Pancreas (tissue), 10 donors: Measurements from ENCODE around the gene IPO7. TPM values are rescaled to one million over a fixed set of nuclear protein-coding genes. Genes with fewer than 3 reads are reported as not detected.
"Not testable (repeated sequence)": the region's sequence is repeated elsewhere in the genome, so short reads cannot be mapped to it uniquely, and the experiment has no call there.

Experiments
- ATAC-seq, 4 donors: fragments of 200-7000 bp; cut with Tn5 transposase; one replicate each; pipeline versions ENCODE4 v1.8.0 to v1.9.1; 2020; ENCODE audit warnings: mild to moderate bottlenecking in 4 of 4, moderate library complexity in 4 of 4
- DNase-seq, 6 donors: peaks; one replicate each; pipeline ENCODE4 v3.0.0-alpha.2; 2020
- FAIRE-seq: peaks from 2 replicates; lab custom pipeline; 2012; peaks lifted over from hg19 to GRCh38; lab: Jason Lieb, UNC
- H3K27ac ChIP-seq, 4 donors: fragments of 200-600 bp; sonication (generic); 1 replicate in 3 of 4; 2 replicates in 1 of 4; pipeline versions ENCODE4 v1.5.0 to v1.8.0; 2020
- H3K27me3 ChIP-seq, 4 donors: fragments of 200-600 bp; one replicate each; pipeline ENCODE4 v1.8.0; 2021
- H3K36me3 ChIP-seq, 3 donors: fragments of 200-600 bp; sonication (generic) in 1 of 3; one replicate each; pipeline versions ENCODE4 v1.5.0 to v1.8.0; 2020 to 2021
- H3K4me1 ChIP-seq, 3 donors: fragments of 200-600 bp; one replicate each; pipeline ENCODE4 v1.8.0; 2021
- H3K4me3 ChIP-seq, 4 donors: fragments of 200-600 bp; sonication (generic) in 2 of 4; one replicate each; pipeline versions ENCODE4 v1.5.0 to v1.8.0; 2020 to 2021
- H3K9me3 ChIP-seq, 4 donors: fragments of 200-600 bp; one replicate each; pipeline ENCODE4 v1.8.0; 2021
- WGBS, 2 donors: extraction: QIAGEN DNeasy Blood & Tissue Kit; methylation state at CpG; one replicate each; pipeline ENCODE4 v1.1.7; 2013; 5-methylcytosine and 5-hydroxymethylcytosine counted together
- intact Hi-C, 3 donors: fragments of 100-400 bp; cut with DNase I; formaldehyde crosslinking; loops; one replicate each; pipeline versions ENCODE4 v1.11.1 to v1.14.2; 2022
- polyA plus RNA-seq, 2 donors: library from polyadenylated mRNA; stranded (reverse); fragments of 200-250 nt; gene quantifications; one replicate each; pipeline ENCODE4 v1.2.3, GENCODE V29; 2013
- total RNA-seq, 6 donors: library from RNA; stranded (reverse); fragmentation: NEBNext Ultra II Directional in 4 of 6; extraction: Animal tissue kit (Norgen Biotek cat#: 25700) in 4 of 6; gene quantifications; one replicate each; pipeline versions ENCODE4 v1.2.1 to v1.2.4, GENCODE V29; 2021 to 2023
- TF ChIP-seq, protein P1 (sequence below), 4 donors: fragments of 200-600 bp; sonication (generic) in 3 of 4; IDR thresholded peaks; one replicate each; pipeline versions ENCODE4 v1.5.0 to v1.8.0; 2021; ENCODE audit warnings: antibody characterized with exemption in 4 of 4
- donor health status: healthy with polysubstance abuse.
- donor health status: DM: no; HTN: no; CAD: no; lungs with moderate emphysema.
- donor health status: DM: no; HTN: no; CAD: no.
- donor health status: control.
- donor health status: control.
- donor health status: Bipolar disorder and iron deficiency.
- donor health status: DM: yes; HTN: yes; CAD: no.
- donor health status: DM: no; HTN: no; CAD: no.
- donor health status: DM: no; HTN: no; CAD: no.
- donor health status: DM: yes; HTN: yes; CAD: no.

IPO7 gene
- total RNA-seq (10 to 100 TPM; 30.2 to 64.1 (median 56.1) TPM), polyA plus RNA-seq (10 to 100 TPM; 12.7 to 17.4 TPM)

DNA sequence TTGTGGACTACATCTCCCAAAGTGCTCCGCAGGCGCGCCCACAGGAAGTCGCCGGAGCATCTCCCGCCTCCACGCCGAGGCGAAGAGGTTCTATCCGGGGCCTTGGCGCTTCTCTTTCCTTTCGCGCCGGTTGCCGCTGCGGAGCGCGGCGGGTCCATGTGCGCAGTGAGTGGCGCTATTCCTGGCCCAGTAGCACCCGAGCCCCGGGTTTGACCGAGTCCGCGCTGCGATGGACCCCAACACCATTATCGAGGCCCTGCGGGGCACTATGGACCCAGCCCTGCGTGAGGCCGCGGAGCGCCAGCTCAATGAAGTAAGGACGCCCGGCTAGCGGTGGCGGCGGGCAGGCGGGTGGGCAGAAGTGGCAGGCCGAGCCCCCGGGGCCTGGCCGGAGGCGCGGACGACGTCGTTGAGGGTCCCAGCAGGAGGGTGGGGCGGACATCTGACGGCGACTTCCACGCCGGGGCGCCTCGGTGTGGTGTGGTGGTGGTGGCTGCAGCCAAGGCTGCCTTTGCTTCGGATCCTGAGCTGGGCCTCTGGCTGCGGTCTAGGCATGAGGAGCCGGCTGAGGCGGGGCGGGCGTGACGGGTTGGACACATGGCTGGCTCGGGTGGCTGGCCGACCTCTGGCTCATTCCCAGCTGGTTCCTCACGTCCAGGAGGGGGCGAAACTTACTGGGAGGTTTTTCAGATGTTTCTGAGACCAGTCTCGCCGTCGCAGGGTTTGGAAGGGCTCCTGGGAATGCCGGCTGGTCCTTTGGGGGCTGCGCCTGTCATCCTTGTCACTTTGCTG is at the start of gene IPO7:
Gene IPO7 (plus strand): TSS at position 118 of the 792 bp plus-strand sequence. CDS start 112 bp downstream, at position 230.
- H3K27ac ChIP-seq: peak within 1 kb of the TSS; percentile 84 to 92 (median 86)
- DNase-seq (peak; percentile 85 to 95 (median 88)), FAIRE-seq (peak; percentile 26), ATAC-seq (peak; percentile 95 to 97 (median 96))
- peaks cover 0 to 21% (median 11%) of the 10 kb centered on the region in 3 donors for H3K4me1 ChIP-seq
- intact Hi-C loops: no loop called here
- peak within 1 kb of the TSS; percentile 74 to 93 (median 80) for H3K4me3 ChIP-seq
- WGBS, 2 donors: 0% methylated on average over 67 to 70 of the region's 70 CpGs
- H3K9me3 ChIP-seq: no peaks in the 10 kb centered on the region
- TF ChIP-seq, protein P1, sequence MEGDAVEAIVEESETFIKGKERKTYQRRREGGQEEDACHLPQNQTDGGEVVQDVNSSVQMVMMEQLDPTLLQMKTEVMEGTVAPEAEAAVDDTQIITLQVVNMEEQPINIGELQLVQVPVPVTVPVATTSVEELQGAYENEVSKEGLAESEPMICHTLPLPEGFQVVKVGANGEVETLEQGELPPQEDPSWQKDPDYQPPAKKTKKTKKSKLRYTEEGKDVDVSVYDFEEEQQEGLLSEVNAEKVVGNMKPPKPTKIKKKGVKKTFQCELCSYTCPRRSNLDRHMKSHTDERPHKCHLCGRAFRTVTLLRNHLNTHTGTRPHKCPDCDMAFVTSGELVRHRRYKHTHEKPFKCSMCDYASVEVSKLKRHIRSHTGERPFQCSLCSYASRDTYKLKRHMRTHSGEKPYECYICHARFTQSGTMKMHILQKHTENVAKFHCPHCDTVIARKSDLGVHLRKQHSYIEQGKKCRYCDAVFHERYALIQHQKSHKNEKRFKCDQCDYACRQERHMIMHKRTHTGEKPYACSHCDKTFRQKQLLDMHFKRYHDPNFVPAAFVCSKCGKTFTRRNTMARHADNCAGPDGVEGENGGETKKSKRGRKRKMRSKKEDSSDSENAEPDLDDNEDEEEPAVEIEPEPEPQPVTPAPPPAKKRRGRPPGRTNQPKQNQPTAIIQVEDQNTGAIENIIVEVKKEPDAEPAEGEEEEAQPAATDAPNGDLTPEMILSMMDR (IDR thresholded peaks at IDR 0.05): no peak
- no peaks in the 10 kb centered on the region for H3K36me3 ChIP-seq
- H3K27me3 ChIP-seq: no peaks in the 10 kb centered on the region

DNA sequence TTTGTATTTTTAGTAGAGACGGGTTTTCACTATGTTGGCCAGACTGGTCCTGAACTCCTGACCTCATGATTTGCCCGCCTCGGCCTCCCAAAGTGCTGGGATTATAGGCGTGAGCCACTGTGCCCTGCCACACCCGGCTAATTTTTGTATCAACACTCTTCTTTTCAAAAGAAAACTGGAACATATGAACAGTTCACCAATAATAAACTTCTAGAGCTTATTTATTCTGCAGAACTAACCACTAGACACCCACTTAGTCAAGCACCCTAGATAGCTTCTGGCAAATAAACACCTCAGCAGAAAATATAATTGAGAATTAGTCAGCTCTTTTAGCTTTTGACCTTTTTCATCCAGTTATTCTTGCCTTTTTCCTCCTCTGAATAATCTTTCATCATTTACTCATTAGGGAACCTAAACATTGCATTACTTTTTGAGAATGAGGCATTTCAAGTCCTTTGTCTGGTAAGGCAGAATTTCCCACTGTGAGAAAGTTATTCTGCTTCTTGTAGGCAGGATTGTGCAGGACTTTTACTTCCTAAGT is 42.7 kb upstream of the IPO7 start:
- Histone ChIP-seq H3K27ac (no peak overlapping the region), H3K36me3 (no peaks in the 10 kb centered on the region), H3K4me3 (no peak overlapping the region), H3K27me3 (no peaks in the 10 kb centered on the region), H3K9me3 (no peaks in the 10 kb centered on the region), H3K4me1 (no peaks in the 10 kb centered on the region)
- WGBS, 2 donors: 63 to 65% methylated on average over 5 of the region's 5 CpGs
- intact Hi-C loops: no loop called here
- FAIRE-seq (no peak), ATAC-seq (no peak), DNase-seq (no peak)
- TF ChIP-seq, protein P1 (IDR thresholded peaks at IDR 0.05): no peak

DNA sequence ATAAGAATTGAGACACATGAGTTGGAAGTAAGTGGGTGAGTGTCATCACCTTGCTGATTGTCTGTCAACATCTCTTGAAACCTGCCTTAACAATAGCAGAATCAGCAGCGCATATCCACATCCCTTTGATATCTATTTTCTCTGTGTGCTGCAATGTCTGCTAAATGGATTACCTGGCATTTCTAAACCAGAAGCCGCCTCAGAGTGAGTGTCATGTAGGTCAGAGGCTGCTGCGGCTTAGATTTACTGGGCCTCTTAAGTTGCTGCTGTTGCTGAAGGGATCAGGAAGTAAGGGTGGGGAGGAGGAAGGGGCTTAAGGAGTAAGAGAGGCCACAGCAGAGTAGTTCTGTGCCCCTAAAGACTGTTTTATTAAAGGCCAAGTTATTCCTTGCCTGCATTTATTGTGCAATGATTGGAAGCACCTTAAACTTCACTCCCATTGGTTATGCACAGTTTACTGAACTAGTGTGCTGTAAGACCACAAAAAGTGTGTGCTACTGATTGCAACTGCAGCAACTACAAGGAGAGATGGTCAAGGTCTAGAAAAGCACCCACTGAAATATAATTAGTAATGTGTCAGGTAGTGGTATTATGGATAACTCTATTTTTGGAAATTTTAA is 40.3 kb upstream of the IPO7 start:
- H3K36me3 ChIP-seq: no peaks in the 10 kb centered on the region
- no peaks in the 10 kb centered on the region for H3K27me3 ChIP-seq
- 77 to 82% methylated on average over 3 of the region's 3 CpGs for WGBS, 2 donors
- TF ChIP-seq, protein P1 (IDR thresholded peaks at IDR 0.05): no peak
- H3K9me3 ChIP-seq: no peaks in the 10 kb centered on the region
- no peak overlapping the region for H3K27ac ChIP-seq
- H3K4me1 ChIP-seq: no peaks in the 10 kb centered on the region
- intact Hi-C loops: no loop called here
- ATAC-seq: no peak
- no peak for DNase-seq
- FAIRE-seq: no peak
- no peak overlapping the region for H3K4me3 ChIP-seq

DNA sequence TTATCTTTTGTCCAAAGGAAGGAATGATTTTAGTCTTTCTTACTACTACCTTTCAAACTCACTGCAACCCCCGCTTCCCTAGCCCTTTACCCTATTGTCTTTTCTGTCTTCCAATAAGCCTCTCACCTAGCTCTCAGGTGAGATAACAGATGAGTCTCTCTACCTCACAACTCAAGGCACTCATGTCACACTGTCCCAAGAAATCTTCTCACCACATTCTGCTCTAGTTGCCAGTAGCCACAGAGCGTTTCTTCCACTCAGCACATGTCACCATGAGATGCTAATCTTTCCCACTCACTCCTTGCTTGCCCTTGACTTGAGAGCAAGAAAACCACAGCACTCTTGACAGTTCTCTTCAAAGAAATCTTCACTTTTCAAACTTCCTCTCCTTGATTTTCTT is 37.4 kb upstream of the IPO7 start:
- no peaks in the 10 kb centered on the region for H3K9me3 ChIP-seq
- intact Hi-C loops: no loop called here
- FAIRE-seq: no peak
- ATAC-seq: no peak
- DNase-seq: no peak
- H3K4me3 ChIP-seq: no peak overlapping the region
- TF ChIP-seq, protein P1 (IDR thresholded peaks at IDR 0.05): no peak
- H3K27me3 ChIP-seq: no peaks in the 10 kb centered on the region
- H3K27ac ChIP-seq: no peak overlapping the region
- no peaks in the 10 kb centered on the region for H3K36me3 ChIP-seq
- H3K4me1 ChIP-seq: no peaks in the 10 kb centered on the region
- 68 to 74% methylated on average over 2 of the region's 2 CpGs for WGBS, 2 donors

DNA sequence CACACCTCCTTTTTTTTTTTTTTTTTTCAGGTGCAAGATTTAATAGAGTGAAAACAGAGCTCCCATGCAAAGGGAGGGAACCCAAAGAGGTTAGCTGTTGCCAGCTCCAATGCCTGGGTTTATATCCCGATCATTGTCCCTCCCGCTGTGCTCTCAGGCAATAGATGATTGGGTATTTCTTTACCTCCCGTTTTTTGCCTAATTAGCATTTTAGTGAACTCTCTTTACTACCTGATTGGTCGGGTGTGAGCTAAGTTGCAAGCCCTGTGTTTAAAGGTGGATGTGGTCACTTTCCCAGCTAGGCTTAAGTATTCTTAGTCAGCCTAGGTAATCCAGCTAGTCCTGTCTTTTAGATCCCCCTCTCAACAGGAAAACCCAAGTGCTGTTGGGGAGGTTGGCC is 36.7 kb upstream of the IPO7 start:
- H3K4me1 ChIP-seq, H3K4me3 ChIP-seq, H3K36me3 ChIP-seq, H3K9me3 ChIP-seq, H3K27ac ChIP-seq, ATAC-seq, DNase-seq, FAIRE-seq, H3K27me3 ChIP-seq, intact Hi-C loops: not testable (repeated sequence)
- 62 to 71% methylated on average over 4 of the region's 4 CpGs for WGBS, 2 donors
